ENCODE data around the gene KLHL42. TPM values are rescaled to one million over a fixed set of nuclear protein-coding genes. Genes with fewer than 3 reads are reported as not detected.

Gene KLHL42
- total and polyA plus RNA-seq, 2 experiments from 2014 or later, result 7.6 to 33.2 TPM

DNA sequence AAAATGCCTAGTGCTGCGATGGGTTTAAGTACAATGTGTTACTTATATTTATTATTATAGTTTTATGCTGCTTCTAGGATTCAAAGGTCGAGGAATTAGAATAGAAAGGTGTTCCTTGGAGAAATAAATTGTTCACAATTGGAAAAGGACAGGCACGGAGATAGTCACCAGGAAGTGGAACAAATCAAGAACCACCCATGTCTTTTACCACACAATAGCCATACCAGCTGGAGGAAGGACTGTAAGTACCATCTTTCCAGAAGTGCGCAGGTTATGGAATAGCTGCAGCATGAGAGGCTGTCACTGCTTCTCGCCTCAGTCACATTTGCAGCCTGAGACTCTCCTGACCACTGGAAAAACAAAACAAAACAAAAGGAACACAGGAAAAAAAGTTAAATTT is 40.5 kb downstream of the KLHL42 start (continued):
- TF ChIP-seq, protein P1, sequence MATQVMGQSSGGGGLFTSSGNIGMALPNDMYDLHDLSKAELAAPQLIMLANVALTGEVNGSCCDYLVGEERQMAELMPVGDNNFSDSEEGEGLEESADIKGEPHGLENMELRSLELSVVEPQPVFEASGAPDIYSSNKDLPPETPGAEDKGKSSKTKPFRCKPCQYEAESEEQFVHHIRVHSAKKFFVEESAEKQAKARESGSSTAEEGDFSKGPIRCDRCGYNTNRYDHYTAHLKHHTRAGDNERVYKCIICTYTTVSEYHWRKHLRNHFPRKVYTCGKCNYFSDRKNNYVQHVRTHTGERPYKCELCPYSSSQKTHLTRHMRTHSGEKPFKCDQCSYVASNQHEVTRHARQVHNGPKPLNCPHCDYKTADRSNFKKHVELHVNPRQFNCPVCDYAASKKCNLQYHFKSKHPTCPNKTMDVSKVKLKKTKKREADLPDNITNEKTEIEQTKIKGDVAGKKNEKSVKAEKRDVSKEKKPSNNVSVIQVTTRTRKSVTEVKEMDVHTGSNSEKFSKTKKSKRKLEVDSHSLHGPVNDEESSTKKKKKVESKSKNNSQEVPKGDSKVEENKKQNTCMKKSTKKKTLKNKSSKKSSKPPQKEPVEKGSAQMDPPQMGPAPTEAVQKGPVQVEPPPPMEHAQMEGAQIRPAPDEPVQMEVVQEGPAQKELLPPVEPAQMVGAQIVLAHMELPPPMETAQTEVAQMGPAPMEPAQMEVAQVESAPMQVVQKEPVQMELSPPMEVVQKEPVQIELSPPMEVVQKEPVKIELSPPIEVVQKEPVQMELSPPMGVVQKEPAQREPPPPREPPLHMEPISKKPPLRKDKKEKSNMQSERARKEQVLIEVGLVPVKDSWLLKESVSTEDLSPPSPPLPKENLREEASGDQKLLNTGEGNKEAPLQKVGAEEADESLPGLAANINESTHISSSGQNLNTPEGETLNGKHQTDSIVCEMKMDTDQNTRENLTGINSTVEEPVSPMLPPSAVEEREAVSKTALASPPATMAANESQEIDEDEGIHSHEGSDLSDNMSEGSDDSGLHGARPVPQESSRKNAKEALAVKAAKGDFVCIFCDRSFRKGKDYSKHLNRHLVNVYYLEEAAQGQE (IDR thresholded peaks at IDR 0.05; ENCODE audit: unreplicated experiment), result no peak
- TF ChIP-seq POLR2AphosphoS5 (IDR thresholded peaks at IDR 0.05; ENCODE audit: low read depth), result no peak
- TF ChIP-seq ZNF114 (CRISPR knock-in tag; IDR thresholded peaks at IDR 0.05), result no peak
- TF ChIP-seq NANOG (IDR thresholded peaks at IDR 0.05; ENCODE audit: borderline replicate concordance), result no peak
- TF ChIP-seq, protein P2, sequence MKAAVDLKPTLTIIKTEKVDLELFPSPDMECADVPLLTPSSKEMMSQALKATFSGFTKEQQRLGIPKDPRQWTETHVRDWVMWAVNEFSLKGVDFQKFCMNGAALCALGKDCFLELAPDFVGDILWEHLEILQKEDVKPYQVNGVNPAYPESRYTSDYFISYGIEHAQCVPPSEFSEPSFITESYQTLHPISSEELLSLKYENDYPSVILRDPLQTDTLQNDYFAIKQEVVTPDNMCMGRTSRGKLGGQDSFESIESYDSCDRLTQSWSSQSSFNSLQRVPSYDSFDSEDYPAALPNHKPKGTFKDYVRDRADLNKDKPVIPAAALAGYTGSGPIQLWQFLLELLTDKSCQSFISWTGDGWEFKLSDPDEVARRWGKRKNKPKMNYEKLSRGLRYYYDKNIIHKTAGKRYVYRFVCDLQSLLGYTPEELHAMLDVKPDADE (IDR thresholded peaks at IDR 0.05), result no peak

DNA sequence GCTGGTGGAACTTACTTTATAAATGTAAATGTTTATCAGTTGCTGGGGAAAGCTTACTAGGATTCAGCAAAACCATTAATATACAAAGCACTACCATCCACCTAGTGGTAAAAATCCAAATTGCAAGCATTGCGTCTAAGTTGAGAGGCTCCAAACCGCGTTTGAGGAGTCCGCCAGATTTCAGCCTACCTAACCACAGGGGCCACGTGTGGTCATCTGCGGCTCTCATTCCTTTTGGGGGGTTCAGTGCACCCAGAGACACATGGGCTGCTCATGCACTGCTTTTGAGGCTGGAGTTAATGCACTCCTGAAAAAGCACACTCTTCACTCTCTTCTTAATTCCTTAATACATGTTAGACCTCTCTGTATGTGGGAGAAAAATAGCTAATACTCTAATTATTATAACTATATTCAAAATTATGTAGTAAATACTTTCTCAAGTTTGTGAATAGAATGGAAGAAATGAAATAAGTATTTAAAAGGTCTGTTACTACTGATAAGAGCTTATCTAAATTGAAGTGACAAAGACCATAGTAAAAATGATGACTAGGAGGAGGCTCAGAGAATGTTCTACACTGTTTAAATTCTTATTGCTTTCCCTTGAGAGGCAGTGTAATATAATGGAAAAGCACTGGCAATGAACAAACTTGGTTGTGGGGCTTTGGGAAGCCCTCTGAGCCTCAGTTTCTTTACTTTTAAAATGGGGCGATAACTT is 41.4 kb downstream of the KLHL42 start:
- no peaks in the 10 kb centered on the region for H3F3A ChIP-seq (replicated peaks; ENCODE audit: low read depth)
- TF ChIP-seq, protein P3, sequence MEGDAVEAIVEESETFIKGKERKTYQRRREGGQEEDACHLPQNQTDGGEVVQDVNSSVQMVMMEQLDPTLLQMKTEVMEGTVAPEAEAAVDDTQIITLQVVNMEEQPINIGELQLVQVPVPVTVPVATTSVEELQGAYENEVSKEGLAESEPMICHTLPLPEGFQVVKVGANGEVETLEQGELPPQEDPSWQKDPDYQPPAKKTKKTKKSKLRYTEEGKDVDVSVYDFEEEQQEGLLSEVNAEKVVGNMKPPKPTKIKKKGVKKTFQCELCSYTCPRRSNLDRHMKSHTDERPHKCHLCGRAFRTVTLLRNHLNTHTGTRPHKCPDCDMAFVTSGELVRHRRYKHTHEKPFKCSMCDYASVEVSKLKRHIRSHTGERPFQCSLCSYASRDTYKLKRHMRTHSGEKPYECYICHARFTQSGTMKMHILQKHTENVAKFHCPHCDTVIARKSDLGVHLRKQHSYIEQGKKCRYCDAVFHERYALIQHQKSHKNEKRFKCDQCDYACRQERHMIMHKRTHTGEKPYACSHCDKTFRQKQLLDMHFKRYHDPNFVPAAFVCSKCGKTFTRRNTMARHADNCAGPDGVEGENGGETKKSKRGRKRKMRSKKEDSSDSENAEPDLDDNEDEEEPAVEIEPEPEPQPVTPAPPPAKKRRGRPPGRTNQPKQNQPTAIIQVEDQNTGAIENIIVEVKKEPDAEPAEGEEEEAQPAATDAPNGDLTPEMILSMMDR (conservative IDR thresholded peaks at IDR 0.05; ENCODE audit: low read depth in 2 of 2), result peak; percentile 65 to 75
- TF ChIP-seq, protein P1 (IDR thresholded peaks at IDR 0.05; ENCODE audit: unreplicated experiment), result no peak
- TF ChIP-seq STAT1 (IDR thresholded peaks at IDR 0.05; ENCODE audit: unreplicated experiment), result no peak
- no peak for TF ChIP-seq POLR2AphosphoS5 (IDR thresholded peaks at IDR 0.05; ENCODE audit: low read depth)
- TF ChIP-seq ZNF114 (CRISPR knock-in tag; IDR thresholded peaks at IDR 0.05), result no peak
- TF ChIP-seq EZH2phosphoT487 (IDR thresholded peaks at IDR 0.05; ENCODE audit: unreplicated experiment), result no peak
- Mint-ChIP-seq H3K9me3 (peaks cover 9% of the 10 kb centered on the region), H3K27ac (no peak overlapping the region), H3K4me3 (no peak overlapping the region), H3K27me3 (ENCODE audit: insufficient read depth, low read depth, poor library complexity) (peaks cover 4% of the 10 kb centered on the region), H3K36me3 (ENCODE audit: low read depth) (0 out of 3 replicates have a peak, but pooled peaks cover 2% of the 10 kb centered on the region), H3K4me1 (no peaks in the 10 kb centered on the region; the same call in 2 of the 3 replicates)
- H3K4me3 ChIP-seq, result no peak overlapping the region
- H4K20me1 ChIP-seq (replicated peaks; ENCODE audit: insufficient read depth), result no peaks in the 10 kb centered on the region
- H3K79me2 ChIP-seq (replicated peaks; ENCODE audit: insufficient read depth), result no peaks in the 10 kb centered on the region
- H3K36me3 ChIP-seq (ENCODE audit: insufficient read depth), result no peaks in the 10 kb centered on the region
- no peaks in the 10 kb centered on the region for H3K9me2 ChIP-seq (ENCODE audit: insufficient read depth)
- H3K27ac ChIP-seq (ENCODE audit: low read depth), result no peak overlapping the region
- no peak overlapping the region for H3K4me2 ChIP-seq
- DNase-seq (ENCODE audit: low spot score), result peak; percentile 96
- no peaks in the 10 kb centered on the region for H3K27me3 ChIP-seq (ENCODE audit: insufficient read depth)
- no peak overlapping the region for H2AFZ ChIP-seq
- H3K4me1 ChIP-seq (ENCODE audit: insufficient read depth), result no peaks in the 10 kb centered on the region
- ATAC-seq, result peak; percentile 91

All from GM23338 (cell line).